ENCODE measurements around the gene PRKCB. TPM values are rescaled to one million over a fixed set of nuclear protein-coding genes. Genes with fewer than 3 reads are reported as not detected.
A peak's percentile ranks its signal among the peaks of the same experiment; 100 is the strongest.

Gene PRKCB
- not detected in 2 replicates for total RNA-seq

GRCh38 chr16:23835390-23836077 is at the start of gene PRKCB:
TSS of gene PRKCB (plus strand) at chr16:23835983.
- peak in 1 of 2 donors; percentile 39 for DNase-seq (ENCODE audit: low read depth in 2 of 2)

GRCh38 chr16:23786964-23787561 is 48.7 kb upstream of the PRKCB start:
- DNase-seq (ENCODE audit: low read depth in 2 of 2): no peak

GRCh38 chr16:23788685-23789084 is 47.1 kb upstream of the PRKCB start:
- DNase-seq (ENCODE audit: low read depth in 2 of 2): no peak

GRCh38 chr16:23795378-23795777 is 40.4 kb upstream of the PRKCB start:
- no peak for DNase-seq (ENCODE audit: low read depth in 2 of 2)

GRCh38 chr16:23796941-23797340 is 38.8 kb upstream of the PRKCB start:
- no peak for DNase-seq (ENCODE audit: low read depth in 2 of 2)

GRCh38 chr16:23801378-23801777 is 34.4 kb upstream of the PRKCB start:
- peak; percentile 35 to 55 for DNase-seq (ENCODE audit: low read depth in 2 of 2)

GRCh38 chr16:23802776-23803175 is 33.0 kb upstream of the PRKCB start:
- DNase-seq (ENCODE audit: low read depth in 2 of 2): no peak

GRCh38 chr16:23803591-23804123 is 32.1 kb upstream of the PRKCB start:
- peak in 1 of 2 donors; percentile 23 for DNase-seq (ENCODE audit: low read depth in 2 of 2)

GRCh38 chr16:23807028-23807427 is 28.8 kb upstream of the PRKCB start:
- DNase-seq (ENCODE audit: low read depth in 2 of 2): no peak

- DNase-seq (ENCODE audit: low read depth in 2 of 2): no peak
Observed at GRCh38 chr16:23821467-23821866, 14.3 kb upstream of the PRKCB start.

- DNase-seq (ENCODE audit: low read depth in 2 of 2): no peak
Observed at GRCh38 chr16:23821875-23822688, 13.7 kb upstream of the PRKCB start.

- DNase-seq (ENCODE audit: low read depth in 2 of 2): no peak
Observed at GRCh38 chr16:23823475-23824384, 12.1 kb upstream of the PRKCB start.

GRCh38 chr16:23824909-23825308 is 10.9 kb upstream of the PRKCB start:
- no peak for DNase-seq (ENCODE audit: low read depth in 2 of 2)

GRCh38 chr16:23826528-23827045 is 9.2 kb upstream of the PRKCB start:
- DNase-seq (ENCODE audit: low read depth in 2 of 2): no peak

- no peak for DNase-seq (ENCODE audit: low read depth in 2 of 2)
Observed at GRCh38 chr16:23827057-23827456, 8.7 kb upstream of the PRKCB start.

GRCh38 chr16:23829454-23829853 is 6.3 kb upstream of the PRKCB start:
- DNase-seq (ENCODE audit: low read depth in 2 of 2): no peak

- no peak for DNase-seq (ENCODE audit: low read depth in 2 of 2)
Observed at GRCh38 chr16:23830276-23830675, 5.5 kb upstream of the PRKCB start.

GRCh38 chr16:23832882-23833281 is 2.9 kb upstream of the PRKCB start:
- DNase-seq (ENCODE audit: low read depth in 2 of 2): no peak

GRCh38 chr16:23833504-23833903 is 2.3 kb upstream of the PRKCB start:
- no peak for DNase-seq (ENCODE audit: low read depth in 2 of 2)

- no peak for DNase-seq (ENCODE audit: low read depth in 2 of 2)
Observed at GRCh38 chr16:23833960-23834685, 1.7 kb upstream of the PRKCB start.

All from dermis microvascular lymphatic vessel endothelial cell (primary cell).